DOHH2 (cell line): ENCODE results near the gene PKP4.

Experiments
- H3F3A ChIP-seq: fragments of 200-600 bp; sonication (generic), shearing (Covaris generic); 2 replicates; pipeline ENCODE4 v1.6.0; 2016; ENCODE audit warnings: antibody characterized with exemption, mild to moderate bottlenecking; ENCODE audit not compliant: control insufficient read depth, insufficient read depth
- H3K27ac ChIP-seq: fragments of 200-600 bp; sonication (generic); 2 replicates; pipeline ENCODE4 v1.5.1; 2014; ENCODE audit warnings: low read depth, mild to moderate bottlenecking, low read length, moderate library complexity
- H3K27me3 ChIP-seq: fragments of 200-600 bp; sonication (generic); 2 replicates; pipeline ENCODE4 v1.6.1; 2014; ENCODE audit warnings: mild to moderate bottlenecking, low read length, mixed read lengths; ENCODE audit not compliant: control insufficient read depth
- H3K36me3 ChIP-seq: fragments of 200-600 bp; sonication (generic); 2 replicates; pipeline ENCODE4 v1.6.1; 2014; ENCODE audit warnings: mild to moderate bottlenecking, low read length, moderate library complexity, mixed read lengths; ENCODE audit not compliant: control insufficient read depth
- H3K4me1 ChIP-seq: fragments of 200-600 bp; sonication (generic); 2 replicates; pipeline ENCODE4 v1.6.1; 2014; ENCODE audit warnings: mild to moderate bottlenecking, low read length, mixed read lengths; ENCODE audit not compliant: control insufficient read depth
- H3K4me2 ChIP-seq: fragments of 200-600 bp; sonication (generic); 2 replicates; pipeline ENCODE4 v1.6.0; 2014; ENCODE audit warnings: mild to moderate bottlenecking, low read length, moderate library complexity
- H3K4me3 ChIP-seq: fragments of 200-600 bp; sonication (generic); 2 replicates; pipeline ENCODE4 v1.5.1; 2014; ENCODE audit warnings: mild to moderate bottlenecking, low read length, mixed read lengths
- H3K79me2 ChIP-seq: fragments of 200-600 bp; sonication (generic); 2 replicates; pipeline ENCODE4 v1.6.1; 2014; ENCODE audit warnings: mild to moderate bottlenecking, low read length, mixed read lengths; ENCODE audit not compliant: control insufficient read depth
- H3K9me2 ChIP-seq: fragments of 200-600 bp; sonication (generic); replicated peaks from 2 replicates; pipeline ENCODE4 v1.6.1; 2014; ENCODE audit warnings: mild to moderate bottlenecking, low read length, mixed read lengths; ENCODE audit not compliant: control insufficient read depth
- H3K9me3 ChIP-seq: fragments of 200-600 bp; sonication (generic); 2 replicates; pipeline ENCODE4 v1.6.1; 2014; ENCODE audit warnings: antibody characterized with exemption, low read length, mixed read lengths; ENCODE audit not compliant: control insufficient read depth, insufficient read depth
- H4K20me1 ChIP-seq: fragments of 200-600 bp; sonication (generic); 2 replicates; pipeline ENCODE4 v1.6.0; 2014; ENCODE audit warnings: low read depth, mild to moderate bottlenecking, antibody characterized with exemption, low read length, moderate library complexity; ENCODE audit not compliant: control insufficient read depth, insufficient read depth
- EZH2phosphoT487 ChIP-seq: fragments of 200-600 bp; sonication (generic); IDR thresholded peaks from 2 replicates; pipeline ENCODE4 v1.6.1; 2017; ENCODE audit warnings: borderline replicate concordance, mild to moderate bottlenecking, antibody characterized with exemption, low read length, moderate library complexity, mixed read lengths
- TF ChIP-seq, protein P1 (sequence below): fragments of 200-600 bp; sonication (generic); IDR thresholded peaks from one replicate; pipeline ENCODE4 v1.5.1; 2014; ENCODE audit warnings: antibody characterized with exemption, mild to moderate bottlenecking, low read depth, low read length; ENCODE audit not compliant: poor library complexity, severe bottlenecking

The PKP4 gene

DNA sequence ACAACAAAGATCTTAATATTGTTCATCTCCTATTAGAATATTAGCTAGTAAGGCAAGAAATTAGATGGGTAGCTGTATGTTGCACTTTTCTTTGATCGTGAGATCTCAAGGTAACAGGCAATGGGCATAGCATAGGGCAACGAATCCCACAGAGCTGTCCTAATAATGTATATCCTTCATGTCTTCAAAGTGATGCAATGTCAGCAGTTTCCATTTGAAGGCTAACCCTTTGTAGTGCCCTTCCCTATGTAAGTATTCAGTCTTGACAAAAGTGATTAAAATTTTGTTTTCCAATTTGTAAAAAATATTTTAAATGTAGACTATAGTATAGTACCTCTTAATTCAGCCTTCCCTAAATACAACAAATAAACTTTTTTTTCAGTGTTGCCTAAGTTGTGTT lies 112.5 kb downstream of the PKP4 start:
- H3K4me3 ChIP-seq = no peak overlapping the region
- no peaks in the 10 kb centered on the region for H3K4me1 ChIP-seq
- no peaks in the 10 kb centered on the region for H4K20me1 ChIP-seq
- no peaks in the 10 kb centered on the region for H3F3A ChIP-seq
- no peaks in the 10 kb centered on the region for H3K9me2 ChIP-seq
- no peaks in the 10 kb centered on the region for H3K9me3 ChIP-seq
- no peaks in the 10 kb centered on the region for H3K27me3 ChIP-seq
- TF ChIP-seq, protein P1, sequence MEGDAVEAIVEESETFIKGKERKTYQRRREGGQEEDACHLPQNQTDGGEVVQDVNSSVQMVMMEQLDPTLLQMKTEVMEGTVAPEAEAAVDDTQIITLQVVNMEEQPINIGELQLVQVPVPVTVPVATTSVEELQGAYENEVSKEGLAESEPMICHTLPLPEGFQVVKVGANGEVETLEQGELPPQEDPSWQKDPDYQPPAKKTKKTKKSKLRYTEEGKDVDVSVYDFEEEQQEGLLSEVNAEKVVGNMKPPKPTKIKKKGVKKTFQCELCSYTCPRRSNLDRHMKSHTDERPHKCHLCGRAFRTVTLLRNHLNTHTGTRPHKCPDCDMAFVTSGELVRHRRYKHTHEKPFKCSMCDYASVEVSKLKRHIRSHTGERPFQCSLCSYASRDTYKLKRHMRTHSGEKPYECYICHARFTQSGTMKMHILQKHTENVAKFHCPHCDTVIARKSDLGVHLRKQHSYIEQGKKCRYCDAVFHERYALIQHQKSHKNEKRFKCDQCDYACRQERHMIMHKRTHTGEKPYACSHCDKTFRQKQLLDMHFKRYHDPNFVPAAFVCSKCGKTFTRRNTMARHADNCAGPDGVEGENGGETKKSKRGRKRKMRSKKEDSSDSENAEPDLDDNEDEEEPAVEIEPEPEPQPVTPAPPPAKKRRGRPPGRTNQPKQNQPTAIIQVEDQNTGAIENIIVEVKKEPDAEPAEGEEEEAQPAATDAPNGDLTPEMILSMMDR = no peak
- TF ChIP-seq EZH2phosphoT487 = no peak
- no peak overlapping the region for H3K4me2 ChIP-seq
- H3K79me2 ChIP-seq = no peaks in the 10 kb centered on the region
- H3K27ac ChIP-seq = no peak overlapping the region
- no peaks in the 10 kb centered on the region for H3K36me3 ChIP-seq

DNA sequence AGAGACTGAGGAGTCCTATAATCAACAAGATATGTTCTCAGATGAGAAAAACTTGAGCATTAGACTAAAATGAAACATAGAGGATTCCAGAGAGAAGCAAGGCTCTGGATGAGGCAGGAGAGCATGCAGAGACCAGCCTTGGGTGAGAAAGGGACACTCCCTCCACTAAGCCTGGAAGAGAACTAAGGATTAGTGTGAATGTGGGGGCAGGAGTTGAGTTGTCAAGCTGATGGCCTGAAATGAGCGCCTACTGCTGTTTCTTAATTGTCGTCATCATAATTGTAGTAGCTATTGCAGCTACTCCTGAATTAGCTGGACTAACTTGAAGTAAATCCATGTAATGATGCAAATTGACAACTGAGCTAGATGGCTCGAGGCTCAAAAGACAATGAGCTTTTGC lies 114.1 kb downstream of the PKP4 start:
- Histone ChIP-seq H3K4me2 (no peak overlapping the region), H3K4me3 (no peak overlapping the region), H3K36me3 (no peaks in the 10 kb centered on the region), H3K9me3 (no peaks in the 10 kb centered on the region), H3K27ac (no peak overlapping the region), H3K27me3 (no peaks in the 10 kb centered on the region), H3K4me1 (no peaks in the 10 kb centered on the region), H3K79me2 (no peaks in the 10 kb centered on the region), H4K20me1 (no peaks in the 10 kb centered on the region), H3K9me2 (no peaks in the 10 kb centered on the region), H3F3A (no peaks in the 10 kb centered on the region)
- TF ChIP-seq EZH2phosphoT487 = no peak
- TF ChIP-seq, protein P1 = no peak

DNA sequence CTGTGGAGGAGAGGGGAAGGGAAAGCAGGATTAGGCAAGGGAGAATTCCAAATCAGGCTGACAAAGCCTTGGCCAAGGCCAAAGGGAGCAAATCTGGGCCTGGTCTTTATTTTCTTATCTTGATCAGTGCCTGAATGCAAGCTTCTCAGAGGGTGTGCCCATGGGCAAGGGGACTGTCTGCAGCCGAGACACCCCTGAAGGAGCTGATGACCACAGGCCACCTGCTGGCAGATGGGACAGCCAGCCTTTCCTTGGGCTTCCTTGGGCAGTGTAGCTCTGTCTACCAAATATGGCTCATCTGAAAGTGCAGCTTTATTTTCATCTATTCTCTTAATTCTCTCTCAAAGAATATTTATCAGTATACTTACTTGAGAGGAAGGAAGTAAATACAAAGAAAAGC lies 117.0 kb downstream of the PKP4 start:
- Histone ChIP-seq H3K4me3 (no peak overlapping the region), H3K79me2 (no peaks in the 10 kb centered on the region), H4K20me1 (no peaks in the 10 kb centered on the region), H3K27me3 (no peaks in the 10 kb centered on the region), H3K27ac (no peak overlapping the region), H3K4me1 (no peaks in the 10 kb centered on the region), H3K36me3 (peaks cover 6% of the 10 kb centered on the region; the same call in 1 of the 2 replicates), H3K9me2 (no peaks in the 10 kb centered on the region), H3K4me2 (no peak overlapping the region), H3K9me3 (no peaks in the 10 kb centered on the region), H3F3A (no peaks in the 10 kb centered on the region)
- TF ChIP-seq, protein P1 = no peak
- no peak for TF ChIP-seq EZH2phosphoT487
